Retinal pigment epithelial cell (primary cell): Measurements from ENCODE around the gene SHMT2.

Source experiments
- DNase-seq: peaks from one replicate; pipeline ENCODE4 v3.0.0-alpha.2; 2010; ENCODE audit warnings: low read depth
- H3K4me3 ChIP-seq: 2 replicates; pipeline ENCODE4 v1.5.1; 2011; ENCODE audit warnings: mild to moderate bottlenecking, low read length, control low read depth, moderate library complexity
- TF ChIP-seq, protein P1 (sequence below): conservative IDR thresholded peaks from 2 replicates; pipeline ENCODE4 v1.5.1; 2011; ENCODE audit warnings: low read depth, low read length, control low read depth, inconsistent platforms

Gene SHMT2

GRCh38 chr12:57229634-57230380, at the start of gene SHMT2:
SHMT2 (plus strand) TSS chr12:57229711; CDS start chr12:57229779, 68 bp downstream.
- TF ChIP-seq, protein P1, sequence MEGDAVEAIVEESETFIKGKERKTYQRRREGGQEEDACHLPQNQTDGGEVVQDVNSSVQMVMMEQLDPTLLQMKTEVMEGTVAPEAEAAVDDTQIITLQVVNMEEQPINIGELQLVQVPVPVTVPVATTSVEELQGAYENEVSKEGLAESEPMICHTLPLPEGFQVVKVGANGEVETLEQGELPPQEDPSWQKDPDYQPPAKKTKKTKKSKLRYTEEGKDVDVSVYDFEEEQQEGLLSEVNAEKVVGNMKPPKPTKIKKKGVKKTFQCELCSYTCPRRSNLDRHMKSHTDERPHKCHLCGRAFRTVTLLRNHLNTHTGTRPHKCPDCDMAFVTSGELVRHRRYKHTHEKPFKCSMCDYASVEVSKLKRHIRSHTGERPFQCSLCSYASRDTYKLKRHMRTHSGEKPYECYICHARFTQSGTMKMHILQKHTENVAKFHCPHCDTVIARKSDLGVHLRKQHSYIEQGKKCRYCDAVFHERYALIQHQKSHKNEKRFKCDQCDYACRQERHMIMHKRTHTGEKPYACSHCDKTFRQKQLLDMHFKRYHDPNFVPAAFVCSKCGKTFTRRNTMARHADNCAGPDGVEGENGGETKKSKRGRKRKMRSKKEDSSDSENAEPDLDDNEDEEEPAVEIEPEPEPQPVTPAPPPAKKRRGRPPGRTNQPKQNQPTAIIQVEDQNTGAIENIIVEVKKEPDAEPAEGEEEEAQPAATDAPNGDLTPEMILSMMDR, result no peak
- DNase-seq, result peak; percentile 73
- peak within 1 kb of the TSS; percentile 90 for H3K4me3 ChIP-seq

- TF ChIP-seq, protein P1, result no peak
- H3K4me3 ChIP-seq, result no peak overlapping the region
- no peak for DNase-seq
These were observed 49.1 kb upstream of the SHMT2 start for GRCh38 chr12:57180321-57180989.

- H3K4me3 ChIP-seq, result no peak overlapping the region
- DNase-seq, result no peak
- TF ChIP-seq, protein P1, result no peak
These were observed 48.4 kb upstream of the SHMT2 start for GRCh38 chr12:57181072-57181471.

- TF ChIP-seq, protein P1, result no peak
- DNase-seq, result no peak
- H3K4me3 ChIP-seq, result no peak overlapping the region
These were observed 47.9 kb upstream of the SHMT2 start for GRCh38 chr12:57181561-57182155.

DNA sequence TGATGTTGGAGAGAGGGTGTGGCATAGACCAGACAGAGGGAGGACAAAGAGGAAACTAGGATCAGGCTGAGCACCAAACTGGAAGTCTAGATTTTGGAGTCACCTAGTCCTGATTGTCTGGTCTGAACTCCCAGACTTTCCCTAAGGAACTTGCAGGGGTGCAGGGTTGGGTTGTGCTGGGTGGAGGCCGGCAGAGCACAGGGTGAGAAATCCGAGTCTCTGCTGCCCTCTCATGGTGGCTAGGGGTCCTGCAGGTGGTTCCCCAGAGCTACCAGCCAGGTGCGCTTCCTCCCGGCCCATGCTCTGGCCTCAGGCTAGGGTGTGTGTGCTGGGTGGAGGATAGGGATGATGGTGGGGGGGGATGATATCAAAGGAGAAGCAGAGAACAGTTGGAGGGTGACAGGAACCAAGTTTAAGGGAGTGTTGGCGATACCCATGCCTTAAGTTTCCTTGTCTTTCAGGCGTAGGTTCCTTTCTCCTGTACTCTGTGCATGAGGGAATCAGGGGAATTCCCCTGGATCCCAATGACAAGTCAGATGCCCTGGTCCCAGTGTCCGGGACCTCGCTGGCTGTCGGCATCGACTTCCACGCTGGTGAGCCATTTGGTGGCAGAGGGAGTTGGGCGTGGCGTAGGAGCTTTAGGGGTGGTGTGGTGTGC, 46.5 kb upstream of the SHMT2 start:
- TF ChIP-seq, protein P1, result peak; percentile 89
- no peak overlapping the region for H3K4me3 ChIP-seq
- peak; percentile 6 for DNase-seq

GRCh38 chr12:57183939-57184725, 45.4 kb upstream of the SHMT2 start:
- H3K4me3 ChIP-seq, result no peak overlapping the region
- TF ChIP-seq, protein P1, result no peak
- DNase-seq, result no peak
